Liver (tissue), 9 donors: ENCODE measurements around the gene CFHR1. TPM values are rescaled to one million over a fixed set of nuclear protein-coding genes. Genes with fewer than 3 reads are reported as not detected.
A peak's percentile ranks its signal among the peaks of the same experiment; 100 is the strongest.

Source experiments
- DNase-seq: peaks from one replicate; pipeline ENCODE4 v3.0.0-alpha.2; 2017; ENCODE audit warnings: low spot score
- H3K27ac ChIP-seq, 2 donors: one replicate each; pipeline ENCODE4 v1.7.0; 2013; ENCODE audit warnings: inconsistent platforms in 2 of 2, low read length in 2 of 2, control low read depth in 1 of 2, low read depth in 1 of 2, mild to moderate bottlenecking in 1 of 2
- H3K27me3 ChIP-seq, 4 donors: one replicate each; pipeline versions ENCODE4 v1.6.1 to v1.7.0; 2013; ENCODE audit warnings: low read length in 3 of 4, inconsistent platforms in 1 of 4, mild to moderate bottlenecking in 1 of 4, moderate library complexity in 1 of 4; ENCODE audit not compliant: control insufficient read depth in 4 of 4, insufficient read depth in 4 of 4
- H3K36me3 ChIP-seq, 4 donors: one replicate each; pipeline versions ENCODE4 v1.6.1 to v1.7.0; 2013; ENCODE audit warnings: low read length in 3 of 4, mild to moderate bottlenecking in 3 of 4, low read depth in 1 of 4, moderate library complexity in 1 of 4; ENCODE audit not compliant: control insufficient read depth in 4 of 4, insufficient read depth in 3 of 4
- H3K4me1 ChIP-seq, 4 donors: one replicate each; pipeline versions ENCODE4 v1.6.1 to v1.7.0; 2013; ENCODE audit warnings: low read length in 3 of 4, mild to moderate bottlenecking in 3 of 4, moderate library complexity in 1 of 4; ENCODE audit not compliant: control insufficient read depth in 4 of 4, insufficient read depth in 4 of 4
- H3K4me3 ChIP-seq, 3 donors: one replicate each; pipeline versions ENCODE4 v1.6.1 to v1.7.0; 2013; ENCODE audit warnings: low read length in 3 of 3, control low read depth in 1 of 3, low read depth in 1 of 3, mild to moderate bottlenecking in 1 of 3
- H3K9ac ChIP-seq, 2 donors: one replicate each; pipeline ENCODE4 v1.7.0; 2013; ENCODE audit warnings: low read length in 2 of 2, mild to moderate bottlenecking in 2 of 2, moderate library complexity in 2 of 2, control low read depth in 1 of 2, low read depth in 1 of 2
- H3K9me3 ChIP-seq, 4 donors: one replicate each; pipeline versions ENCODE4 v1.6.1 to v1.7.0; 2013; ENCODE audit warnings: low read length in 3 of 4; ENCODE audit not compliant: control insufficient read depth in 4 of 4
- EGR1 ChIP-seq, 2 donors: IDR thresholded peaks; 2 replicates each; pipeline ENCODE4 v1.6.1; 2016 to 2018; ENCODE audit warnings: antibody characterized with exemption in 2 of 2, low read depth in 2 of 2
- FOXA1 ChIP-seq: IDR thresholded peaks from 2 replicates; pipeline ENCODE4 v1.6.1; 2016; ENCODE audit warnings: antibody characterized with exemption
- FOXA2 ChIP-seq: IDR thresholded peaks from 2 replicates; pipeline ENCODE4 v1.6.1; 2016; ENCODE audit warnings: antibody characterized with exemption
- GABPA ChIP-seq, 2 donors: IDR thresholded peaks in 1 of 2; conservative IDR thresholded peaks in 1 of 2; 2 replicates each; pipeline ENCODE4 v1.6.1; 2016; ENCODE audit warnings: antibody characterized with exemption in 2 of 2, mild to moderate bottlenecking in 1 of 2, moderate library complexity in 1 of 2
- HNF4A ChIP-seq, 2 donors: conservative IDR thresholded peaks; 2 replicates each; pipeline ENCODE4 v1.6.1; 2016; ENCODE audit warnings: antibody characterized with exemption in 2 of 2, mild to moderate bottlenecking in 2 of 2
- HNF4G ChIP-seq: IDR thresholded peaks from 2 replicates; pipeline ENCODE4 v1.6.1; 2016; ENCODE audit warnings: antibody characterized with exemption
- JUND ChIP-seq, 2 donors: IDR thresholded peaks; 2 replicates each; pipeline ENCODE4 v1.6.1; 2016; ENCODE audit warnings: antibody characterized with exemption in 2 of 2
- NR2F2 ChIP-seq: IDR thresholded peaks from 2 replicates; pipeline ENCODE4 v1.6.1; 2016; ENCODE audit warnings: antibody characterized with exemption
- RAD21 ChIP-seq, 2 donors: IDR thresholded peaks; 2 replicates each; pipeline ENCODE4 v1.6.1; 2016; ENCODE audit warnings: antibody characterized with exemption in 2 of 2, mild to moderate bottlenecking in 2 of 2
- RXRA ChIP-seq, 2 donors: IDR thresholded peaks; 2 replicates each; pipeline ENCODE4 v1.6.1; 2017 to 2018; ENCODE audit warnings: antibody characterized with exemption in 2 of 2, mild to moderate bottlenecking in 1 of 2
- SP1 ChIP-seq: IDR thresholded peaks from 2 replicates; pipeline ENCODE4 v1.6.1; 2018; ENCODE audit warnings: antibody characterized with exemption, mild to moderate bottlenecking
- TAF1 ChIP-seq: conservative IDR thresholded peaks from 2 replicates; pipeline ENCODE4 v1.6.1; 2016; ENCODE audit warnings: antibody characterized with exemption, mild to moderate bottlenecking
- YY1 ChIP-seq: IDR thresholded peaks from 2 replicates; pipeline ENCODE4 v1.6.1; 2016; ENCODE audit warnings: antibody characterized with exemption, mild to moderate bottlenecking
- WGBS: extraction: QIAGEN DNeasy Blood & Tissue Kit; methylation state at CpG from one replicate; pipeline ENCODE4 v1.1.7; 2013; 5-methylcytosine and 5-hydroxymethylcytosine counted together
- polyA plus RNA-seq, 2 donors: library from polyadenylated mRNA; stranded (reverse) in 1 of 2; unstranded in 1 of 2; fragments of 200-250 nt in 1 of 2; fragments of >200 nt in 1 of 2; fragmentation: Nextera tagmentation in 1 of 2; extraction: Ambion mirVana in 1 of 2; gene quantifications; one replicate each; pipeline versions ENCODE4 v1.2.1 to v1.2.3, GENCODE V29; 2013 to 2015
- total RNA-seq, 2 donors: library from RNA; depleted of rRNA; stranded (reverse); fragments of >200 nt; gene quantifications; one replicate each; pipeline ENCODE4 v1.2.3, GENCODE V29; 2014
- TF ChIP-seq, protein P1 (sequence below): IDR thresholded peaks from 2 replicates; pipeline ENCODE4 v1.6.1; 2016; ENCODE audit warnings: antibody characterized with exemption, mild to moderate bottlenecking
- TF ChIP-seq, protein P2 (sequence below): IDR thresholded peaks from 2 replicates; pipeline ENCODE4 v1.6.1; 2016; ENCODE audit warnings: antibody characterized with exemption
- TF ChIP-seq, protein P3 (sequence below): IDR thresholded peaks from 2 replicates; pipeline ENCODE4 v1.6.1; 2016; ENCODE audit warnings: antibody characterized with exemption
- TF ChIP-seq, protein P4 (sequence below): fragments of 150-350 bp; IDR thresholded peaks from 2 replicates; pipeline ENCODE4 v1.5.1; 2017; ENCODE audit warnings: improper control_type of control experiment, low read depth, low read length; ENCODE audit not compliant: missing input control
- donor health status: healthy.
- donor health status: healthy.
- donor health status: healthy.
- donor health status: healthy.
- donor health status: healthy.

Gene CFHR1
- total and polyA plus RNA-seq, 4 donors = 288 to 1,028 (median 507) TPM

DNA sequence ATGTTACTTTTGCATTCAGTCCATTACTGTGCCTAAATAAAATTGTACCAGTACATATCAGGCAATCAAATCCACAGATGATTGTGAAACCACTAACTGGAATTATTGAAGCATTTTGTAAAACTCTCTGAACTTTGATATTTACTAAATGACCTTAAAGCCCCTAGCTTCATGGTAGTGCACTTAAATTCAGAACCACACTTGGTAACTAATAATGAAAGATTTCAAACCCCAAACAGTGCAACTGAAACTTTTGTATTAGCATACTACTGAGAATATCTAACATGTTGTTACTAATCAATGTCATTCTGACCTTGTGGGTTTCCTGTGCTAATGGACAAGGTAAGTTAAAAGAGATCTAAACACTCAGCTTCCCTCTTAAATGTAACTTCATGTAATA lies 44.9 kb upstream of the CFHR1 start, which contains the start of gene CFHR3 (continued):
- TF ChIP-seq, protein P1, sequence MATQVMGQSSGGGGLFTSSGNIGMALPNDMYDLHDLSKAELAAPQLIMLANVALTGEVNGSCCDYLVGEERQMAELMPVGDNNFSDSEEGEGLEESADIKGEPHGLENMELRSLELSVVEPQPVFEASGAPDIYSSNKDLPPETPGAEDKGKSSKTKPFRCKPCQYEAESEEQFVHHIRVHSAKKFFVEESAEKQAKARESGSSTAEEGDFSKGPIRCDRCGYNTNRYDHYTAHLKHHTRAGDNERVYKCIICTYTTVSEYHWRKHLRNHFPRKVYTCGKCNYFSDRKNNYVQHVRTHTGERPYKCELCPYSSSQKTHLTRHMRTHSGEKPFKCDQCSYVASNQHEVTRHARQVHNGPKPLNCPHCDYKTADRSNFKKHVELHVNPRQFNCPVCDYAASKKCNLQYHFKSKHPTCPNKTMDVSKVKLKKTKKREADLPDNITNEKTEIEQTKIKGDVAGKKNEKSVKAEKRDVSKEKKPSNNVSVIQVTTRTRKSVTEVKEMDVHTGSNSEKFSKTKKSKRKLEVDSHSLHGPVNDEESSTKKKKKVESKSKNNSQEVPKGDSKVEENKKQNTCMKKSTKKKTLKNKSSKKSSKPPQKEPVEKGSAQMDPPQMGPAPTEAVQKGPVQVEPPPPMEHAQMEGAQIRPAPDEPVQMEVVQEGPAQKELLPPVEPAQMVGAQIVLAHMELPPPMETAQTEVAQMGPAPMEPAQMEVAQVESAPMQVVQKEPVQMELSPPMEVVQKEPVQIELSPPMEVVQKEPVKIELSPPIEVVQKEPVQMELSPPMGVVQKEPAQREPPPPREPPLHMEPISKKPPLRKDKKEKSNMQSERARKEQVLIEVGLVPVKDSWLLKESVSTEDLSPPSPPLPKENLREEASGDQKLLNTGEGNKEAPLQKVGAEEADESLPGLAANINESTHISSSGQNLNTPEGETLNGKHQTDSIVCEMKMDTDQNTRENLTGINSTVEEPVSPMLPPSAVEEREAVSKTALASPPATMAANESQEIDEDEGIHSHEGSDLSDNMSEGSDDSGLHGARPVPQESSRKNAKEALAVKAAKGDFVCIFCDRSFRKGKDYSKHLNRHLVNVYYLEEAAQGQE = peak; percentile 43
- TF ChIP-seq YY1 = peak; percentile 28
- TF ChIP-seq TAF1 = peak; percentile 72
- TF ChIP-seq EGR1 (IDR thresholded peaks at IDR 0.05; ENCODE audit: low read depth in 2 of 2) = no peak
- TF ChIP-seq FOXA2 = no peak
- no peak for TF ChIP-seq GABPA (IDR thresholded peaks at IDR 0.05 in 1 of 2, conservative IDR thresholded peaks at IDR 0.05 in 1 of 2)
- no peak for TF ChIP-seq FOXA1
- TF ChIP-seq RAD21 (IDR thresholded peaks at IDR 0.05) = no peak
- TF ChIP-seq HNF4A (conservative IDR thresholded peaks at IDR 0.05) = peak; percentile 56 to 79

DNA sequence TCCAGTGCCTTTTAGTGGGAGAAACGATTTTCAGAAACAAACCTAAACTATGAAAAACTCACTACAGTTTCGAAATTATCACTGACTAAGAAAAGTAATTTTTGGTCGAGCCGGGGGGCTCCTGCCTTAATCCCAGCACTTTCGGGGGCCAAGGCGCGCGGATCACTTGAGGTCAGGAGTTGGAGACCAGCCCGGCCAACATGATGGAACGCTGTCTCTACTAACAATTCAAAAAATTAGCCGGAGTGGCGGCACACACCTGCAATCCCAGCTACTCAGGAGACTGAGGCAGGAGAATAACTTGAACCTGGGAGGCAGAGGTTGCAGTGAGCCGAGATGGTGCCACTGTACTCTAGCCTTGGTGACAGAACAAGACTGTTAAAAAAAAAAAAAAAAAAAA lies 41.9 kb upstream of the CFHR1 start:
- peak overlapping the region in 1 of 2 donors; percentile 96 for H3K9ac ChIP-seq
- no peaks in the 10 kb centered on the region for H3K27me3 ChIP-seq
- 63% methylated on average over 13 of the region's 13 CpGs for WGBS
- TF ChIP-seq SP1 (no peak), RAD21 (IDR thresholded peaks at IDR 0.05) (no peak), GABPA (IDR thresholded peaks at IDR 0.05 in 1 of 2, conservative IDR thresholded peaks at IDR 0.05 in 1 of 2) (no peak), YY1 (no peak), HNF4G (no peak), JUND (IDR thresholded peaks at IDR 0.05) (no peak), EGR1 (IDR thresholded peaks at IDR 0.05; ENCODE audit: low read depth in 2 of 2) (no peak), NR2F2 (no peak), TAF1 (no peak), HNF4A (conservative IDR thresholded peaks at IDR 0.05) (no peak), RXRA (IDR thresholded peaks at IDR 0.05) (no peak), FOXA1 (no peak), FOXA2 (no peak)
- TF ChIP-seq, protein P2, sequence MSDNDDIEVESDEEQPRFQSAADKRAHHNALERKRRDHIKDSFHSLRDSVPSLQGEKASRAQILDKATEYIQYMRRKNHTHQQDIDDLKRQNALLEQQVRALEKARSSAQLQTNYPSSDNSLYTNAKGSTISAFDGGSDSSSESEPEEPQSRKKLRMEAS = no peak
- TF ChIP-seq, protein P3, sequence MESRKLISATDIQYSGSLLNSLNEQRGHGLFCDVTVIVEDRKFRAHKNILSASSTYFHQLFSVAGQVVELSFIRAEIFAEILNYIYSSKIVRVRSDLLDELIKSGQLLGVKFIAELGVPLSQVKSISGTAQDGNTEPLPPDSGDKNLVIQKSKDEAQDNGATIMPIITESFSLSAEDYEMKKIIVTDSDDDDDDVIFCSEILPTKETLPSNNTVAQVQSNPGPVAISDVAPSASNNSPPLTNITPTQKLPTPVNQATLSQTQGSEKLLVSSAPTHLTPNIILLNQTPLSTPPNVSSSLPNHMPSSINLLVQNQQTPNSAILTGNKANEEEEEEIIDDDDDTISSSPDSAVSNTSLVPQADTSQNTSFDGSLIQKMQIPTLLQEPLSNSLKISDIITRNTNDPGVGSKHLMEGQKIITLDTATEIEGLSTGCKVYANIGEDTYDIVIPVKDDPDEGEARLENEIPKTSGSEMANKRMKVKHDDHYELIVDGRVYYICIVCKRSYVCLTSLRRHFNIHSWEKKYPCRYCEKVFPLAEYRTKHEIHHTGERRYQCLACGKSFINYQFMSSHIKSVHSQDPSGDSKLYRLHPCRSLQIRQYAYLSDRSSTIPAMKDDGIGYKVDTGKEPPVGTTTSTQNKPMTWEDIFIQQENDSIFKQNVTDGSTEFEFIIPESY = no peak
- TF ChIP-seq, protein P4, sequence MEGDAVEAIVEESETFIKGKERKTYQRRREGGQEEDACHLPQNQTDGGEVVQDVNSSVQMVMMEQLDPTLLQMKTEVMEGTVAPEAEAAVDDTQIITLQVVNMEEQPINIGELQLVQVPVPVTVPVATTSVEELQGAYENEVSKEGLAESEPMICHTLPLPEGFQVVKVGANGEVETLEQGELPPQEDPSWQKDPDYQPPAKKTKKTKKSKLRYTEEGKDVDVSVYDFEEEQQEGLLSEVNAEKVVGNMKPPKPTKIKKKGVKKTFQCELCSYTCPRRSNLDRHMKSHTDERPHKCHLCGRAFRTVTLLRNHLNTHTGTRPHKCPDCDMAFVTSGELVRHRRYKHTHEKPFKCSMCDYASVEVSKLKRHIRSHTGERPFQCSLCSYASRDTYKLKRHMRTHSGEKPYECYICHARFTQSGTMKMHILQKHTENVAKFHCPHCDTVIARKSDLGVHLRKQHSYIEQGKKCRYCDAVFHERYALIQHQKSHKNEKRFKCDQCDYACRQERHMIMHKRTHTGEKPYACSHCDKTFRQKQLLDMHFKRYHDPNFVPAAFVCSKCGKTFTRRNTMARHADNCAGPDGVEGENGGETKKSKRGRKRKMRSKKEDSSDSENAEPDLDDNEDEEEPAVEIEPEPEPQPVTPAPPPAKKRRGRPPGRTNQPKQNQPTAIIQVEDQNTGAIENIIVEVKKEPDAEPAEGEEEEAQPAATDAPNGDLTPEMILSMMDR = no peak
- TF ChIP-seq, protein P1 = no peak
- H3K9me3 ChIP-seq = no peaks in the 10 kb centered on the region
- peaks cover 0 to 3% (median 0%) of the 10 kb centered on the region in 4 donors for H3K4me1 ChIP-seq
- no peak overlapping the region for H3K27ac ChIP-seq
- H3K4me3 ChIP-seq = peak overlapping the region in 2 of 3 donors; percentile 39 to 73
- H3K36me3 ChIP-seq = no peaks in the 10 kb centered on the region
- no peak for DNase-seq
